Activated CD4-positive, alpha-beta T cell treated with anti-CD3 and anti-CD28 coated beads for 24 hours (primary cell): Measurements from ENCODE around the gene SCRT2.

Source experiments
- DNase-seq, 2 donors: peaks; one replicate each; pipeline ENCODE4 v3.0.0-alpha.2; 2020; ENCODE audit warnings: low read depth in 2 of 2

SCRT2 gene

GRCh38 chr20:634148-634925 lies 41.3 kb downstream of the SCRT2 start:
- no peak for DNase-seq

GRCh38 chr20:631101-631500 lies 44.5 kb downstream of the SCRT2 start:
- DNase-seq: no peak

GRCh38 chr20:626579-626978 lies 49.0 kb downstream of the SCRT2 start:
- no peak for DNase-seq

GRCh38 chr20:625360-625932 lies 50.2 kb downstream of the SCRT2 start:
- no peak for DNase-seq

- no peak for DNase-seq
Observed at GRCh38 chr20:623704-624103, 51.9 kb downstream of the SCRT2 start.

- DNase-seq: no peak
Observed at GRCh38 chr20:623021-623420, 52.6 kb downstream of the SCRT2 start.

- DNase-seq: no peak
Observed at GRCh38 chr20:622161-622560, 53.4 kb downstream of the SCRT2 start.

GRCh38 chr20:621125-621756 lies 54.4 kb downstream of the SCRT2 start:
- DNase-seq: no peak

GRCh38 chr20:620246-620645 lies 55.4 kb downstream of the SCRT2 start:
- DNase-seq: no peak

- DNase-seq: no peak
Observed at GRCh38 chr20:618980-619379, 56.6 kb downstream of the SCRT2 start.

- no peak for DNase-seq
Observed at GRCh38 chr20:617934-618690, 57.5 kb downstream of the SCRT2 start.

- no peak for DNase-seq
Observed at GRCh38 chr20:615514-615913, 60.1 kb downstream of the SCRT2 start.

GRCh38 chr20:611843-612185 lies 63.8 kb downstream of the SCRT2 start:
- no peak for DNase-seq
